BE2C (cell line): Measurements from ENCODE around the gene EMC1.
"Not testable (repeated sequence)": the region's sequence is repeated elsewhere in the genome, so short reads cannot be mapped to it uniquely, and the experiment has no call there.

Experiments
- DNase-seq: peaks from one replicate; pipeline ENCODE4 v3.0.0-alpha.2; 2020
- H3K27me3 ChIP-seq: fragments of 250-450 bp; sonication (Bioruptor Pico); 2 replicates; pipeline ENCODE4 v1.5.1; 2020; ENCODE audit warnings: mild to moderate bottlenecking
- H3K36me3 ChIP-seq: fragments of 250-450 bp; sonication (Bioruptor Pico); 2 replicates; pipeline ENCODE4 v1.5.1; 2020; ENCODE audit warnings: mild to moderate bottlenecking
- H3K4me1 ChIP-seq: fragments of 250-450 bp; sonication (Bioruptor Pico); 2 replicates; pipeline ENCODE4 v1.5.1; 2020
- H3K4me3 ChIP-seq: 2 replicates; pipeline ENCODE4 v1.5.1; 2011; ENCODE audit warnings: low read depth, low read length
- H3K9me3 ChIP-seq: fragments of 250-450 bp; sonication (Bioruptor Pico); 2 replicates; pipeline ENCODE4 v1.5.1; 2020
- TF ChIP-seq, protein P1 (sequence below): IDR thresholded peaks from 2 replicates; pipeline ENCODE4 v1.5.1; 2012; ENCODE audit warnings: mild to moderate bottlenecking, low read depth, low read length

Gene EMC1

DNA sequence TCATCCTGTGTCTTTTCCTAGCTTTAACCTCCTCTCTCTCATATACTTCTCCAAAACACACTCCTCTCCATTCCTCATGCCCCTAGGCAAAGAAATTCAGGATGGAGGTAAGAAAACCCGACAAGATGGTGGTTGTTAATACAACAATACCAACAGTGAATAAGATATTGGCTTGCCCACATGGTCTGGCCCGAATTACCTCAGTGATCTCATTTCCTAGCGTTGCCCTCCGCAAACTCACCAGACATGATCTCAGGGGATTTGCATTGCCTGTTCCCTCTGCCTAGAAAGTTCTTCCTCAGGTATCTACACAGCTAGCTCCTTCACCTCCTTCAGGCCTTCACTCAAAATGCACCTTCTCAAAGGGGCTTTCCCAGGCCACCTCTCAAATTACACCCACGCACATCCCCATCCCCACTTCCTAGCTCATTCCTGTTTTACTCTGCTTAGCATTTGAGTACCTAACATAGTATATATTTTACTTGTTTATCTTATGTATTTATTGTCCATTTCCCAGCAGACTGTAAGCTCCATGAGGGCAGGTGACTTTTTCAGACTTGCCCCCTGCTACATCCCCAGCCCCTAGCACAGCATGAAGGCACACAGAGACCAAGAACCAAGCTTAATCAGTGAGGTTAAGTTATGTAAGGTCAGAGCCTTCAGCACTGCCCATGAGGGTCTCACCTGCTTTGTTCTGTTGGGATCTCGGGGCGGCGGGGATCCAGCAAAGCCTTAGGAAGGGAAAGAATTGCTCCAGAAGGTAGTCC is 31.1 kb downstream of the EMC1 start:
- Histone ChIP-seq H3K4me3 (no peak overlapping the region), H3K9me3 (no peaks in the 10 kb centered on the region), H3K36me3 (peaks cover 21% of the 10 kb centered on the region), H3K27me3 (no peaks in the 10 kb centered on the region), H3K4me1 (no peaks in the 10 kb centered on the region)
- DNase-seq: no peak
- TF ChIP-seq, protein P1, sequence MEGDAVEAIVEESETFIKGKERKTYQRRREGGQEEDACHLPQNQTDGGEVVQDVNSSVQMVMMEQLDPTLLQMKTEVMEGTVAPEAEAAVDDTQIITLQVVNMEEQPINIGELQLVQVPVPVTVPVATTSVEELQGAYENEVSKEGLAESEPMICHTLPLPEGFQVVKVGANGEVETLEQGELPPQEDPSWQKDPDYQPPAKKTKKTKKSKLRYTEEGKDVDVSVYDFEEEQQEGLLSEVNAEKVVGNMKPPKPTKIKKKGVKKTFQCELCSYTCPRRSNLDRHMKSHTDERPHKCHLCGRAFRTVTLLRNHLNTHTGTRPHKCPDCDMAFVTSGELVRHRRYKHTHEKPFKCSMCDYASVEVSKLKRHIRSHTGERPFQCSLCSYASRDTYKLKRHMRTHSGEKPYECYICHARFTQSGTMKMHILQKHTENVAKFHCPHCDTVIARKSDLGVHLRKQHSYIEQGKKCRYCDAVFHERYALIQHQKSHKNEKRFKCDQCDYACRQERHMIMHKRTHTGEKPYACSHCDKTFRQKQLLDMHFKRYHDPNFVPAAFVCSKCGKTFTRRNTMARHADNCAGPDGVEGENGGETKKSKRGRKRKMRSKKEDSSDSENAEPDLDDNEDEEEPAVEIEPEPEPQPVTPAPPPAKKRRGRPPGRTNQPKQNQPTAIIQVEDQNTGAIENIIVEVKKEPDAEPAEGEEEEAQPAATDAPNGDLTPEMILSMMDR: no peak

DNA sequence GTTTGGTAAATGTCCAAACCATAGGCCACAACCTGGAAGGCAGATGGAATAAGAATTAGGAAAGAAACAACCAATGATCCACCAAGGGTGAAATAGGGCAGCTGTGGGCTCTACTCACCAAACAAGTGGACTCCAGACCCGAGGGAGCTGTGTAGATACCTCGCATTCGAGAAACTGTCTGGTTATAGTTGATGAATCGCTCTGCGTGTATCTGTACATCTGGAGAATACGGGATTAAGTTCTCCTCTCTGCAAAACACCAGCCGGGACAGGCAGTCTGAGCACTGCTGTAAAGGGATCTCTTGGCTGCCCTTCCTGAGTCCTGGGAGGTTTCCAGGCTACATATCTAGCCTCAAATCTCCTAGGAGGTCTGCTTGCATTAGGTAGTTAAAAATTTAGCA is 31.9 kb downstream of the EMC1 start:
- no peak for DNase-seq
- Histone ChIP-seq H3K9me3 (no peaks in the 10 kb centered on the region), H3K4me1 (no peaks in the 10 kb centered on the region), H3K36me3 (peaks cover 20% of the 10 kb centered on the region), H3K4me3 (no peak overlapping the region), H3K27me3 (no peaks in the 10 kb centered on the region)
- TF ChIP-seq, protein P1: no peak

DNA sequence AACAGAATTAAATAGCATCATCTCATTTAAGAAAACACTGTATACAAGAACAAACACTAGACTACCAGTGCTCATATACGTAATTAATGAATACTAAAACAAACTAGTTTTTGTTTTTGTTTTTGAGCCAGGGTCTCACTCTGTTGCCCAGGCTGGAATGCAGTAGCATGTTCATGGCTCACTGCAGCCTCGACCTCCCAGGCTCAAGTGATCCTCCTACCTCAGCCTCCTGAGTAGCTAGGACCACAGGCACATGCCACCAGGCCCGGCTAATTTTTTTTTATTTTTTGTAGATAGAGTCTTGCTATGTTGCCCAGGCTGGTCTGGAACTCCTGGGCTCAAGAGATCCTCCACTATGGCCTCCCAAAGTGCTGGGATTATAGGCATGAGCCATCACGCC is 34.7 kb downstream of the EMC1 start:
- not testable (repeated sequence) for H3K9me3 ChIP-seq, H3K27me3 ChIP-seq, H3K4me3 ChIP-seq, H3K4me1 ChIP-seq, DNase-seq
- H3K36me3 ChIP-seq: peaks cover 12% of the 10 kb centered on the region

DNA sequence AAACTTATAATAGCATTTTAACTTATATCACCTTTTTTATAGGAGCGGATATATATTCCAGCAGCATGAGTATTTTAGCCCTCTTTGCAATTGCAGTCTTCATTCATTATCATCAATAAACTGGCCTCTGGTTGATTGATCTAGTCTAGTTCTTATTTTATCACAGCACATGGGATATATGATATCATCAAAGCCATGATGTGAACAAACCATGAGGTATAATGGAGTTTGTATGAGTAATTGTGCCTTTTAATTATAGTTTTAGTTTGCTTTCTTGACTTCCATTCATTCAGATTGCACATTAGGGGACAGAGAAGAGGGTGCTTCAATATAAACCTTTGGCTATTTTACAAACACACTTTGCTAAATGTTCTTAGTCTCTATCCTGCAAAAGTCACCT is 37.7 kb downstream of the EMC1 start:
- DNase-seq: no peak
- no peaks in the 10 kb centered on the region; the same call in 1 of the 2 replicates for H3K36me3 ChIP-seq
- H3K9me3 ChIP-seq: no peaks in the 10 kb centered on the region
- no peaks in the 10 kb centered on the region for H3K4me1 ChIP-seq
- TF ChIP-seq, protein P1: no peak
- H3K27me3 ChIP-seq: no peaks in the 10 kb centered on the region
- H3K4me3 ChIP-seq: no peak overlapping the region

DNA sequence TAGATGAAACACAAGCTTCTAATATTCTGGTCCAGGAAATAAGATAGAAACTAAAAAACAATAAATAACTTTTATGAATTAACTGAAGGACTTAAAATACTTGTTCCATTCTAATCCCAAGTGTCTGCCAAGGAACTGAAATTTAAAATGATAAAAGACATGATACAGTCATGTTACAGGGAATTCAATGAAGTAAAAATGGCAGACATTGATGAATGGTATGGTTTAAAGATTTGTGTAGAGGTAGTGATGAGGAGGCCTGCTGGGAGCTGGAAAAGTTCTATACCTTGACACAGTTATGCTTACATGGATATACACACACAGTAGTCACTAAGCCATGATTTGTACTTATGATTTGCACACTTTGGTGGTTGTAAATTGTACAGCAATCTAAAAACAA is 39.2 kb downstream of the EMC1 start:
- H3K36me3 ChIP-seq: no peaks in the 10 kb centered on the region; the same call in 1 of the 2 replicates
- no peaks in the 10 kb centered on the region for H3K4me1 ChIP-seq
- H3K9me3 ChIP-seq: no peaks in the 10 kb centered on the region
- H3K4me3 ChIP-seq: no peak overlapping the region
- no peaks in the 10 kb centered on the region for H3K27me3 ChIP-seq
- TF ChIP-seq, protein P1: no peak
- no peak for DNase-seq

DNA sequence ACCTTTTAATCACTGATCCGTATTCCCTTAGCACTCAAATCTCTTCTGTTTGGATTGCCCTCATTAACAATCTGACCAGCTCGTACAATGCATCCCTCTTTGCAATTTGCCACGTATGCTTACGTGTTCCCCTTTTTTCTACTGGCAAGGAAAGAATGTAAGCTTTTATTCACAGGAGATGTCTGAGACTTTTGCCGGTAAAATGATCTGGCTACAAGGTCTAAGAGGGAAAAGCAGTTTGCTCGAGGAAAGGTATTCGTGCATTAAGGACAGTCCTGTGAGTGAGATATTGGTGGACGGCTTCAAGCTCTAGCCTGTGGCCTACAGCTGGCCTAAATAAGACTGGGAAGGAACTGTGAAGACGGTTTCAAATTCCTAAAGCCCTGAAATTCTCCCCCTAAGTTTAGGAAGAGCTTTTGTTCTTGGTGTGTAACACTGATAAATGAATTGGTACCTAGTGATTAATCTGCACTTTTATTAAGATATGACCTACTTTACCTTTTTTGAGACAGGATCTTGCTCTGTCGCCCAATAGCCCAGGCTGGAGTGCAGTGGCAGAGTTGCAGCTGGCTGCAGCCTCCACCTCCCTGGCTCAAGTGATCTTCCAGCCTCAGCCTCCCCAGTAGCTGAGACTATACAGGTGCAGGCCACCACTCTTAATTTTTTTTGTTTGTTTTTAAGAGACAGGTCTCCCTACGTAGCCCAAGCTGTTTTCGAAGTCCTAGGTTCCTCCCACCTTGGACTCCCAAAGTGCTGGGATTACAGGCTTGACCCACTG is 40.4 kb downstream of the EMC1 start:
- H3K9me3 ChIP-seq: no peaks in the 10 kb centered on the region
- H3K27me3 ChIP-seq: no peaks in the 10 kb centered on the region
- H3K36me3 ChIP-seq: no peaks in the 10 kb centered on the region
- TF ChIP-seq, protein P1: no peak
- no peak for DNase-seq
- H3K4me1 ChIP-seq: no peaks in the 10 kb centered on the region
- H3K4me3 ChIP-seq: peak overlapping the region; percentile 87
